Measurements from ENCODE around the gene OPN1LW.
"Not testable (repeated sequence)": the region's sequence is repeated elsewhere in the genome, so short reads cannot be mapped to it uniquely, and the experiment has no call there.

The OPN1LW gene

GRCh38 chrX:154132366-154132765 is 11.7 kb upstream of the OPN1LW start:
- no peak for DNase-seq (ENCODE audit: low read depth in 1 of 2, low spot score in 1 of 2)

GRCh38 chrX:154135458-154136229 is 8.4 kb upstream of the OPN1LW start:
- no peak for DNase-seq (ENCODE audit: low read depth in 1 of 2, low spot score in 1 of 2)

- peak; percentile 39 to 41 for DNase-seq (ENCODE audit: low read depth in 1 of 2, low spot score in 1 of 2)
Measured at GRCh38 chrX:154136627-154137161, 7.3 kb upstream of the OPN1LW start.

GRCh38 chrX:154138857-154139256 is 5.2 kb upstream of the OPN1LW start:
- DNase-seq (ENCODE audit: low read depth in 1 of 2, low spot score in 1 of 2): no peak

GRCh38 chrX:154140206-154140605 is 3.8 kb upstream of the OPN1LW start:
- no peak for DNase-seq (ENCODE audit: low read depth in 1 of 2, low spot score in 1 of 2)

DNA sequence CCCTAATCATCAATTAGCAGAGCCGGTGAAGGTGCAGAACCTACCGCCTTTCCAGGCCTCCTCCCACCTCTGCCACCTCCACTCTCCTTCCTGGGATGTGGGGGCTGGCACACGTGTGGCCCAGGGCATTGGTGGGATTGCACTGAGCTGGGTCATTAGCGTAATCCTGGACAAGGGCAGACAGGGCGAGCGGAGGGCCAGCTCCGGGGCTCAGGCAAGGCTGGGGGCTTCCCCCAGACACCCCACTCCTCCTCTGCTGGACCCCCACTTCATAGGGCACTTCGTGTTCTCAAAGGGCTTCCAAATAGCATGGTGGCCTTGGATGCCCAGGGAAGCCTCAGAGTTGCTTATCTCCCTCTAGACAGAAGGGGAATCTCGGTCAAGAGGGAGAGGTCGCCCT is 3.3 kb upstream of the OPN1LW start:
- DNase-seq (ENCODE audit: low read depth in 1 of 2, low spot score in 1 of 2): no peak

DNA sequence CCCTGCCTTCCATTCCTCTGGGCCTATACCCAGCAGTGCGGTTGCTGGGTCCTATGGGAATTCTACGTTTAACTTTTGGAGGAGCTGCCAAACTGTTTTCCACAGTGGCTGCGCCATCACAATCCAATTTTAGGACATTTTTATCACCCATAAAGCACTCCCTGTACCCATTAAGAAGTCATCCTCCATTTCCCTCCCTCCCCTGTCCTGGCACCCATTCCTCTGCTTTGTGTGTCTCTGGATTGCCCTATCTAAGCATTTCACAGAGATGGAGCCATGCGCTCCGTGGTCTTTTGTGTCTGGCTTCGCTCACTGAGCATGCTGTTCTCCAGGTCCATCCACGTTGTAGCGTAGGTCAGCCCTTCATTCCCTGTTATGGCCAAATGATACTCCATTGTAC is 1.7 kb upstream of the OPN1LW start:
- DNase-seq (ENCODE audit: low read depth in 1 of 2, low spot score in 1 of 2): no peak

DNA sequence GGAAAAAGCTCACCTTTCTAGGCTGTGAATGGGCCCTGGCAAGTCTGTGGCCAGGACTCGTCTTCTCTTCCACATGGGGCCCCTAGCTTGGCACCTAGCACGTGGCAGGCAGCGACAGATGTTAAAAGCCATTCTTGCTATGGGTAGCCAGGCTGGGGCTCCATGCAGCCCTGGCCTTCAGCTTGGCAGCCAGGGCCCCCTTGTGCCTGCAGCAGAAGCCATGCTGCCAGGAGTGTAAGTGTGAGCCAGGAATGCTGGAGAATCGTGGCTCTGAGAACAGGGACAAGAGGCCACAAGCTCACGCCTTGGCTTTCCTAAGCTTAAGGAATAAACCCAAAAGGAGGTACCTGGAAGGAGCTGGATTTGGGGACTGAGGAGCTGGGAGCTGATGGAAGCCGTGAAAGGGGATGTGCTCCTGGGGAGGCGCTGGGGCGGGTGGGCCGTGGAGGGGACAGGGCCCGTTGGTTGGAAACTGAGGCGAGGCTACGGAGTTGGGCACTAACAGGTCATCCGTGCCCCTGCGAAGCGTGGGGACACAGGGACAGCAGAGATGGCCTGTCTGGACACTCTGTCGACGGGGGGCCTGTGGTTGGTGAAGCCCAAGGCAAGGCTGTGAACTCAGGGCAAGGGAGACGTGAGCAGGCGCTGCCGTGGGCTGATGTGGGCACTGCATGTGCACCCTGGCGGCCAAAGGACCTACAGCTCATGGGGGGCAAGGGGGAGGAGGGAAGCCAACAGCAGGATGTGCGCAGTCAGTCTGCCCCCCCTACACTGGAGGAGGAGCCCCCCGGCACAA is 895 bp upstream of the OPN1LW start:
- DNase-seq (ENCODE audit: low read depth in 1 of 2, low spot score in 1 of 2): no peak

DNA sequence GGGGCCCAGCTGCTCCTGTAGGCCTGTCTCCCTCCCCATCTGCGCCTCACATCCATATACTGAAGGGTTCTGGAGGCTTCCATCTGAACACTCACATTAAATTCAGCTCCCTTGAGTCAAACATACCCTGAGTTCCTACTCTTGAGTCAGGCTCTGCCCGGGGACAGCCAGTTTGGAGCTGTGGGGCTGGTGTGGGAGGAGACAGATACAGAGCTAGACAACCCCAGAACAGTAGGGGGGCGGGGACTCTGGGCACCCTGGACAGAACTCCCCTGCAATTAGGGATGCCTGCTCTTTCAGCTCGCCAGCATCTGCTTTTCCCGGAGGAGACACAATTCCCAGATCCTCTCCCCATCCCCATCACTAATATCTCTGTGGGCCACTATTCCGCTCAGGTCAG is 7.0 kb downstream of the OPN1LW start:
- not testable (repeated sequence) for DNase-seq (ENCODE audit: low read depth in 1 of 2, low spot score in 1 of 2)

DNA sequence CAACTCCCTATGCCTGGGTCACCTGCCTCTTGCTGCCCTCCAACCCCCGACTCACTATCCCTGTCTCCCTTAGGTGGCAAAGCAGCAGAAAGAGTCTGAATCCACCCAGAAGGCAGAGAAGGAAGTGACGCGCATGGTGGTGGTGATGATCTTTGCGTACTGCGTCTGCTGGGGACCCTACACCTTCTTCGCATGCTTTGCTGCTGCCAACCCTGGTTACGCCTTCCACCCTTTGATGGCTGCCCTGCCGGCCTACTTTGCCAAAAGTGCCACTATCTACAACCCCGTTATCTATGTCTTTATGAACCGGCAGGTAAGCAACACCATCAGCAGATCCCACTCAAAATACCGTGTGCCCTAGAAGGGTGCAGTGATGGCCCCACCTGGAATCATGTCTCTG is 12.2 kb downstream of the OPN1LW start:
- DNase-seq (ENCODE audit: low read depth in 1 of 2, low spot score in 1 of 2): not testable (repeated sequence)

DNA sequence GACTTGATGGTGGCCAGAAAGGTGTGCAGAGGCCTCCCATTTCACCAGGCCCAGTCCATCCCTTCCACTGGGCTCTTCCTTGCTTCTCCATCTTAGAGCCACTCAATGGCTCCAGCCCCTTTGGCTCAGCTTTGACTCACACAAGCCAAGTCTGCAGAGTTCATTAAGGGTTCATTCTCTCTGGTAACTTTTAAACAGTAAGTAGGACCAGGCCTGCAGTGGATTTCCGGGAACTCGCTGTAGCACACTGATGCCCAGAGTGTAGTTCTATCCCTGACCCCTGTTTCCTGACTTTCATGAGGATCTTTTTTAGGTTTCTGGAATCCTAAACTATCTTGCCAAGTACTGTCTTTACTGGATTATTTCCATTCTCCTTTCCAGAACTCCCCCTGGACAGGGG is 13.2 kb downstream of the OPN1LW start:
- DNase-seq (ENCODE audit: low read depth in 1 of 2, low spot score in 1 of 2): not testable (repeated sequence)

DNA sequence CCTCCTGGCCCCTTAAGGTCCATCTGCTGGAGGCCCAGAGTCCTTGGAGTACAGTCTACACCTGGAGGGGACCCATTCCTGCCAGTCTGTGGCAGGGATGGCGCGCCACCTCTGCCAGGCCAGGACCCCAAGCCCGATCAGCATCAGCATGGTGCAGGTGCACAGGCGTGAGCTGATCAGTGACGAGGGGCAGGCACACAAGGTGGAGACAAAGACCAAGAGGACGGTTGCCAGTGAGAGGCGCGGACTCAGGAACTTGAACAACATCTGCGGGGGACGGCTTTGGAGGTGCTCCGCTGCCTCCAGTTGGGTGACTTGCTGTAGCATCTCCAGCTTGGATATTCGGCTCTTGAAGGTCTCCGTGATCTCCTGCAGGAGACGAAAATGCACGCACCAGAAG is 15.3 kb downstream of the OPN1LW start:
- not testable (repeated sequence) for DNase-seq (ENCODE audit: low read depth in 1 of 2, low spot score in 1 of 2)

DNA sequence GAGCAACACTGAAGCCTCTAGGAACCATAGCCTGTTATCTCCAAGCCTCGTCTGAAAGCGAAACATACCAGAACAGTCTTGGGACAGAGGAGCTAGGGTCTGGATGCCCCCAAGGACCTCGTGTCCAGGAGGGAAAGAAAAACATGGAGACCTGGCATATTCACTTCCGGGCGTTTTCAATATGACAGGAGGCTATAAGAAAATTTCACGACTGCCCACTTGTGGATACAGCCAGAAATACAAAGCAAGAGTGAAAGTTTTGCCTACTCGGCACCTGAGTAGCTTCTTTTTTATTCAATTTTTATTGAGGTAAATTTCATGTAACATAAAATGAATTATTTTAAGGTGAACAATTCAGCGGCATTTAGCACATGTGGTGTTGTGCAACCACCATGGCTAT is 20.9 kb downstream of the OPN1LW start:
- not testable (repeated sequence) for DNase-seq (ENCODE audit: low read depth in 1 of 2, low spot score in 1 of 2)

GRCh38 chrX:154168384-154168783 is 24.3 kb downstream of the OPN1LW start:
- DNase-seq (ENCODE audit: low read depth in 1 of 2, low spot score in 1 of 2): not testable (repeated sequence)

- DNase-seq (ENCODE audit: low read depth in 1 of 2, low spot score in 1 of 2): not testable (repeated sequence)
Measured at GRCh38 chrX:154172535-154172943, 28.5 kb downstream of the OPN1LW start.

DNA sequence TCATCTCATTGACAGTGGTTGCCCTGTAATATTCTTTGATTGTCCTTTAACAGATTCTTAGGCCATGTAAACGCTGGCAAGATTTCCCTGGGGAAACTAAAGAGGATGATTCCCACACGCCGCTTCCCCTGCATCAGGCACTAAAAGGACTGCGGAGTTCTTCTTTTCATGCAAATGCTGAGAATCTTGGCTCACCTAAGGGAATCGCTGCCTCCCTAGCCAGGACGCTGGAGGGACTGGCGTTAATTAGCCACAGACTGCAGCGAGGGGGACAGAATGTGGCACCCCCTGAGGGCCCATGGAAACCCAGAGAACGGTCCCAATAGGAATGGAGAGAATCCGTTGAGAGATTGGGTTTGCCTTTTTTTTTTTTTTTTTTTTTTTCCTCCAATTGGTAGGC is 30.3 kb downstream of the OPN1LW start:
- DNase-seq (ENCODE audit: low read depth in 1 of 2, low spot score in 1 of 2): not testable (repeated sequence)

DNA sequence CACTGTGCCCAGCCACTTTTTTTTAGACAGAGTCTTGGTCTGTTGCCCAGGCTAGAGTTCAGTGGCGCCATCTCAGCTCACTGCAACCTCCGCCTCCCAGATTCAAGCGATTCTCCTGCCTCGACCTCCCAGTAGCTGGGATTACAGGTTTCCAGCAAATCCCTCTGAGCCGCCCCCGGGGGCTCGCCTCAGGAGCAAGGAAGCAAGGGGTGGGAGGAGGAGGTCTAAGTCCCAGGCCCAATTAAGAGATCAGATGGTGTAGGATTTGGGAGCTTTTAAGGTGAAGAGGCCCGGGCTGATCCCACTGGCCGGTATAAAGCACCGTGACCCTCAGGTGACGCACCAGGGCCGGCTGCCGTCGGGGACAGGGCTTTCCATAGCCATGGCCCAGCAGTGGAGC is 38.3 kb downstream of the OPN1LW start, which contains the start of gene OPN1MW:
Gene OPN1MW (plus strand): TSS at position 301 of the 400 bp plus-strand sequence. CDS start 82 bp downstream, at position 383.
- not testable (repeated sequence) for DNase-seq (ENCODE audit: low read depth in 1 of 2, low spot score in 1 of 2)

GRCh38 chrX:154183794-154184193 is 39.8 kb downstream of the OPN1LW start:
- DNase-seq (ENCODE audit: low read depth in 1 of 2, low spot score in 1 of 2): not testable (repeated sequence)

GRCh38 chrX:154192846-154193245 is 48.8 kb downstream of the OPN1LW start:
- DNase-seq (ENCODE audit: low read depth in 1 of 2, low spot score in 1 of 2): not testable (repeated sequence)

GRCh38 chrX:154194316-154194715 is 50.3 kb downstream of the OPN1LW start:
- not testable (repeated sequence) for DNase-seq (ENCODE audit: low read depth in 1 of 2, low spot score in 1 of 2)

GRCh38 chrX:154196466-154196865 is 52.4 kb downstream of the OPN1LW start:
- not testable (repeated sequence) for DNase-seq (ENCODE audit: low read depth in 1 of 2, low spot score in 1 of 2)

Measured in activated CD4-positive, alpha-beta T cell treated with anti-CD3 and anti-CD28 coated beads, Interleukin-2, amount 50 U/mL, for 24 hours (primary cell).